Upper lobe of left lung (tissue), 6 donors: ENCODE data around the gene SAAL1. TPM values are rescaled to one million over a fixed set of nuclear protein-coding genes. Genes with fewer than 3 reads are reported as not detected.

Experiments
- ATAC-seq, 2 donors: fragments of 200-7000 bp; cut with Tn5 transposase; one replicate each; pipeline ENCODE4 v1.9.1; 2022; ENCODE audit warnings: mild to moderate bottlenecking in 2 of 2, moderate library complexity in 2 of 2; ENCODE audit not compliant: low FRiP score in 2 of 2
- DNase-seq, 2 donors: peaks; one replicate each; pipeline ENCODE4 v3.0.0-alpha.2; 2019 to 2020
- H3K27ac ChIP-seq, 4 donors: fragments of 200-600 bp; sonication (generic); one replicate each; pipeline ENCODE4 v1.5.1; 2016 to 2019
- H3K27me3 ChIP-seq, 4 donors: fragments of 200-600 bp; sonication (generic); one replicate each; pipeline ENCODE4 v1.5.1; 2017 to 2019
- H3K36me3 ChIP-seq, 4 donors: fragments of 200-600 bp; sonication (generic); one replicate each; pipeline ENCODE4 v1.5.1; 2016 to 2019
- H3K4me1 ChIP-seq, 4 donors: fragments of 200-600 bp; sonication (generic); one replicate each; pipeline ENCODE4 v1.5.1; 2018 to 2019
- H3K4me3 ChIP-seq, 4 donors: fragments of 200-600 bp; sonication (generic); one replicate each; pipeline ENCODE4 v1.5.1; 2017 to 2019; ENCODE audit warnings: mild to moderate bottlenecking in 2 of 4, moderate library complexity in 1 of 4
- H3K9me3 ChIP-seq, 4 donors: fragments of 200-600 bp; sonication (generic); one replicate each; pipeline ENCODE4 v1.5.1; 2018 to 2019
- EP300 ChIP-seq, 4 donors: sonication (generic); formaldehyde crosslinking; IDR thresholded peaks; one replicate each; pipeline ENCODE4 v1.5.1; 2017; ENCODE audit warnings: antibody characterized with exemption in 4 of 4, control low read depth in 2 of 4
- POLR2A ChIP-seq, 4 donors: fragments of 450-650 bp; IDR thresholded peaks; one replicate each; pipeline ENCODE4 v1.5.1; 2016 to 2017; ENCODE audit warnings: antibody characterized with exemption in 4 of 4, mild to moderate bottlenecking in 2 of 4
- POLR2AphosphoS5 ChIP-seq, 2 donors: sonication (generic); formaldehyde crosslinking; IDR thresholded peaks; one replicate each; pipeline ENCODE4 v1.5.1; 2017; ENCODE audit warnings: antibody characterized with exemption in 2 of 2
- WGBS, 2 donors: methylation state at CpG; one replicate each; pipeline ENCODE4 v1.1.5; 2017 to 2018; 5-methylcytosine and 5-hydroxymethylcytosine counted together
- total RNA-seq, 6 donors: library from RNA; depleted of rRNA in 4 of 6; stranded (reverse); fragments of >200 nt in 4 of 6; gene quantifications; one replicate each; pipeline versions ENCODE4 v1.1.0 to v1.2.1, GENCODE V29; 2016 to 2021
- TF ChIP-seq, protein P1 (sequence below), 6 experiments: fragments of 450-650 bp in 4 of 6; fragments of 200-600 bp in 2 of 6; sonication (generic) in 2 of 6; IDR thresholded peaks; one replicate each; pipeline ENCODE4 v1.5.1; 2016 to 2019; ENCODE audit warnings: antibody characterized with exemption in 6 of 6
- donor health status: DM: no; HTN: no; CAD: no; lungs with moderate emphysema.
- donor health status: DM: no; HTN: yes; CAD: no; lungs with severe emphysema.

The SAAL1 gene
- total RNA-seq, 6 donors from 2014 or later = 5.9 to 19.6 (median 10.6) TPM

DNA sequence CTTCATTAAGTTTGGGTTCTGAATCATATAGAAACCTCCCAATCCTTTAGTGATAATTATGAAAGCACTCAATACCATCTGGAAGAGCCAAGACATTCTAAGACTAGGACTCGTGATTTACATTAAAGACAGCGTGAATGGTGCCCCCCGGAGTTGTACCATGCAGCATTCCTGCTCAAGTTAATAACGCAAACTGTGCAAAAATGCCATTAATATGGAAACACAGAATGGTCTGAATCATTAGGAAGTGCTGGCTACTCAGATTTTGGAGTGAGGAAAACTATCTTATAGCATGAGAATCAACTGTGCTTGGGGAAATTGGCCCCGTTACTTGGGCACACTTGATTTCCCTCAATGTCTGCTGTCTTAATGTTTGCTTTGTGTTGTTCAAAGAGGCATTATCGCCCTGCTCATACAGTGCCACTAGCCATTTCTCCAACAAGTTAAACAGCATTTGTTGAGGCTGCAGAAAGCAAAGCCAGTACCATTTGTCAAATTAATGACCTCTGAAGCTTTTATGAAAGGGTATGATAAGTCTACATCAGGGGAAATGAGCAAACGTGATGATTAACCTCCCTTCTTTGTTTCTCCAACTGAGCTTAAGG lies 41.3 kb downstream of the SAAL1 start:
- TF ChIP-seq POLR2A (IDR thresholded peaks at IDR 0.05) (no peak), POLR2AphosphoS5 (IDR thresholded peaks at IDR 0.05) (no peak), EP300 (IDR thresholded peaks at IDR 0.05) (no peak)
- TF ChIP-seq, protein P1, sequence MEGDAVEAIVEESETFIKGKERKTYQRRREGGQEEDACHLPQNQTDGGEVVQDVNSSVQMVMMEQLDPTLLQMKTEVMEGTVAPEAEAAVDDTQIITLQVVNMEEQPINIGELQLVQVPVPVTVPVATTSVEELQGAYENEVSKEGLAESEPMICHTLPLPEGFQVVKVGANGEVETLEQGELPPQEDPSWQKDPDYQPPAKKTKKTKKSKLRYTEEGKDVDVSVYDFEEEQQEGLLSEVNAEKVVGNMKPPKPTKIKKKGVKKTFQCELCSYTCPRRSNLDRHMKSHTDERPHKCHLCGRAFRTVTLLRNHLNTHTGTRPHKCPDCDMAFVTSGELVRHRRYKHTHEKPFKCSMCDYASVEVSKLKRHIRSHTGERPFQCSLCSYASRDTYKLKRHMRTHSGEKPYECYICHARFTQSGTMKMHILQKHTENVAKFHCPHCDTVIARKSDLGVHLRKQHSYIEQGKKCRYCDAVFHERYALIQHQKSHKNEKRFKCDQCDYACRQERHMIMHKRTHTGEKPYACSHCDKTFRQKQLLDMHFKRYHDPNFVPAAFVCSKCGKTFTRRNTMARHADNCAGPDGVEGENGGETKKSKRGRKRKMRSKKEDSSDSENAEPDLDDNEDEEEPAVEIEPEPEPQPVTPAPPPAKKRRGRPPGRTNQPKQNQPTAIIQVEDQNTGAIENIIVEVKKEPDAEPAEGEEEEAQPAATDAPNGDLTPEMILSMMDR (IDR thresholded peaks at IDR 0.05) = no peak
- H3K4me3 ChIP-seq = no peak overlapping the region
- DNase-seq (no peak), ATAC-seq (no peak)
- no peak overlapping the region for H3K27ac ChIP-seq
- WGBS, 2 donors = 83 to 84% methylated on average over 7 of the region's 7 CpGs
- no peaks in the 10 kb centered on the region for H3K27me3 ChIP-seq
- no peaks in the 10 kb centered on the region for H3K9me3 ChIP-seq
- H3K4me1 ChIP-seq = no peaks in the 10 kb centered on the region
- no peaks in the 10 kb centered on the region for H3K36me3 ChIP-seq

DNA sequence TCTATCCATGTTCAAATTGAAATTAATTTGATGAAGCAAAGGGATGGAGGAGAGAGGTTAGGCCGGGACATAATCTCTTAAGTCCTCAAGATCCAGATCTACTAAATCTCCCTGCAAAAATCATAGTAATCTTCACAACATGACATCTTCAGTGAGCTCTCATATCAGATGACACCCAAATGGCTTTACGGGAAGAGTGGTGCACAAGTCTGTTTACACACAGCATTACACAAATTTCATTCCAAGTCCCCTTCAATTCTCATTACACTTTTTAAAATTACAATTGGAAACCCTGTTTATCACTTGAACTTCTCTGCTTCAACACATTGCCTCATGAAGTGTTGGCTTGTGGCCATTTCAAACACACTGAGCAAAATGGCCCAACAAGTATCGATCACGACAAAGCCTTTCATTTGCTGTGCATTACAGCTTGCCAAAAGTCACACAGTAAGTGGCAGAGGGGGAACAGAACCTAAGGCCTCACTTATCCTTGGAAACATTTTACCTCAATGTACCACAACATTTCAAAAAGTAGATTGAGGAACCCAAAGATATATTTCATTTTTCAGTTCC lies 41.9 kb downstream of the SAAL1 start:
- Histone ChIP-seq H3K4me1 (no peaks in the 10 kb centered on the region), H3K27me3 (no peaks in the 10 kb centered on the region), H3K4me3 (no peak overlapping the region), H3K9me3 (no peaks in the 10 kb centered on the region), H3K27ac (no peak overlapping the region), H3K36me3 (no peaks in the 10 kb centered on the region)
- TF ChIP-seq EP300 (IDR thresholded peaks at IDR 0.05) = no peak
- no peak for TF ChIP-seq POLR2A (IDR thresholded peaks at IDR 0.05)
- no peak for TF ChIP-seq POLR2AphosphoS5 (IDR thresholded peaks at IDR 0.05)
- TF ChIP-seq, protein P1 (IDR thresholded peaks at IDR 0.05) = no peak
- ATAC-seq (no peak), DNase-seq (no peak)
- 68 to 71% methylated on average over 4 of the region's 4 CpGs for WGBS, 2 donors

DNA sequence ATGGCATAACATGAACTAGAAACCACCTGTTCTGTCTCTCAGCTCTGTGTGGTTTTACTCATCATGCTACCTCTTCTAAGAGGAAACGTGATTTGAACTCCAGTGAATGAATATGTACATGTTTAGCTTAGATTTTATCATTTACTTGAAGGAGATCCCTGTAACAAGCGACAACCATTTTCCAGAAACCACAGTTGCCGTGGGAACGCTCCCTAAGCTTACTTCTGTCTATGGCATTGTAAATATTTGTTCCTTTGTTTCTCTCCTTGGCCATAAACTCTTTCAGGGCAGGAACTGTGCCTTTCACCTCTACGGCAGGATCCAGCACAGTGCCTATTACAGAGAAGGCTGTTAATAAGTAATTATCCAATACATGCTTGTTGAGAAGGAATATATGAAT lies 42.8 kb downstream of the SAAL1 start:
- ATAC-seq = no peak

DNA sequence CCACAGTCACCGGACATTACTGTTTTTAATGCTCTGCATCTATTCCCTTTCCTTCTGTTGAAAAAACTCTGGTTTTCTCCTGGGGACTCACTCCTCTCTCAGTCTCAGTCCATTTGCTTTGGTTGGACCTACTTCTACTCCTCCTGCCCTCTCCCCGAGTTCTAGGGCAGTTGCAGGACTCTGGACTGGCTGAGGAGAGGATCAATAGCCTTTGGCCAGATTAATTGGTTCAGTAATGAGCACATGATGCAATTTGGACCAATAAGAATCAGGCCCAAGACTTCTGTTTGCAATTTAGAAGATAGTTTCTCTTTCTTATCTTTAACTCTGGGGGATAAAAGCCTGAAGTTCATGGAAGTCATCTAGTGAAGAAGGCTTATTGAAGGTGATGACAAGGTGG lies 44.5 kb downstream of the SAAL1 start:
- H3K27ac ChIP-seq = no peak overlapping the region
- H3K36me3 ChIP-seq = no peaks in the 10 kb centered on the region
- no peaks in the 10 kb centered on the region for H3K4me1 ChIP-seq
- TF ChIP-seq, protein P1 (IDR thresholded peaks at IDR 0.05) = no peak
- TF ChIP-seq POLR2AphosphoS5 (IDR thresholded peaks at IDR 0.05) (no peak), POLR2A (IDR thresholded peaks at IDR 0.05) (no peak), EP300 (IDR thresholded peaks at IDR 0.05) (no peak)
- H3K27me3 ChIP-seq = no peaks in the 10 kb centered on the region
- WGBS, 2 donors = 85 to 91% methylated on average over 2 of the region's 2 CpGs
- DNase-seq (no peak), ATAC-seq (no peak)
- no peaks in the 10 kb centered on the region for H3K9me3 ChIP-seq
- no peak overlapping the region for H3K4me3 ChIP-seq

More for the DNA sequence above, 42.8 kb downstream of the SAAL1 start:
- H3K4me1 ChIP-seq = no peaks in the 10 kb centered on the region
- 61 to 68% methylated on average over 5 of the region's 5 CpGs for WGBS, 2 donors
- H3K27me3 ChIP-seq = no peaks in the 10 kb centered on the region
- no peak overlapping the region for H3K4me3 ChIP-seq
- no peak overlapping the region for H3K27ac ChIP-seq
- H3K9me3 ChIP-seq = no peaks in the 10 kb centered on the region
- no peak for TF ChIP-seq POLR2A (IDR thresholded peaks at IDR 0.05)
- no peak for TF ChIP-seq POLR2AphosphoS5 (IDR thresholded peaks at IDR 0.05)
- TF ChIP-seq, protein P1 (IDR thresholded peaks at IDR 0.05) = no peak
- no peak for TF ChIP-seq EP300 (IDR thresholded peaks at IDR 0.05)
- no peak for DNase-seq
- H3K36me3 ChIP-seq = no peaks in the 10 kb centered on the region
